GM18508 (cell line): ENCODE data around the gene HSD17B10.
"Not testable (repeated sequence)": the region's sequence is repeated elsewhere in the genome, so short reads cannot be mapped to it uniquely, and the experiment has no call there.

Source experiments
- ATAC-seq: cut with Tn5 transposase; IDR thresholded peaks from one replicate; pipeline ENCODE4 v1.9.1; 2021; ENCODE audit warnings: moderate number of reproducible peaks; ENCODE audit not compliant: insufficient read depth, unreplicated experiment

The HSD17B10 gene

GRCh38 chrX:53433651-53434639 lies at the start of gene HSD17B10:
TSS of gene HSD17B10 (minus strand) at chrX:53434370. CDS start at chrX:53434345, 25 bp downstream.
- peak; percentile 46 for ATAC-seq

- ATAC-seq, result no peak
These were observed 49.2 kb upstream of the HSD17B10 start for GRCh38 chrX:53483416-53483815.

- ATAC-seq, result no peak
These were observed 47.8 kb upstream of the HSD17B10 start for GRCh38 chrX:53481816-53482465.

GRCh38 chrX:53481093-53481492 lies 46.9 kb upstream of the HSD17B10 start:
- no peak for ATAC-seq

- no peak for ATAC-seq
These were observed 45.1 kb upstream of the HSD17B10 start for GRCh38 chrX:53479301-53479700.

- no peak for ATAC-seq
These were observed 42.2 kb upstream of the HSD17B10 start for GRCh38 chrX:53476371-53476770.

- ATAC-seq, result no peak
These were observed 40.5 kb upstream of the HSD17B10 start for GRCh38 chrX:53474707-53475106.

GRCh38 chrX:53471346-53471745 lies 37.2 kb upstream of the HSD17B10 start:
- ATAC-seq, result no peak

- ATAC-seq, result not testable (repeated sequence)
These were observed 34.5 kb upstream of the HSD17B10 start for GRCh38 chrX:53468659-53469058.

GRCh38 chrX:53458082-53458481 lies 23.9 kb upstream of the HSD17B10 start:
- no peak for ATAC-seq

GRCh38 chrX:53456254-53456653 lies 22.1 kb upstream of the HSD17B10 start:
- ATAC-seq, result no peak

- ATAC-seq, result no peak
These were observed 18.6 kb upstream of the HSD17B10 start for GRCh38 chrX:53452812-53453211.

GRCh38 chrX:53449632-53450031 lies 15.5 kb upstream of the HSD17B10 start:
- ATAC-seq, result no peak

GRCh38 chrX:53447441-53447840 lies 13.3 kb upstream of the HSD17B10 start:
- ATAC-seq, result no peak

GRCh38 chrX:53445977-53446376 lies 11.8 kb upstream of the HSD17B10 start:
- no peak for ATAC-seq

- ATAC-seq, result no peak
These were observed 8.1 kb upstream of the HSD17B10 start for GRCh38 chrX:53442322-53442631.

- ATAC-seq, result no peak
These were observed 7.6 kb upstream of the HSD17B10 start for GRCh38 chrX:53441531-53442321.

- ATAC-seq, result no peak
These were observed 6.7 kb upstream of the HSD17B10 start for GRCh38 chrX:53440621-53441517.

GRCh38 chrX:53440101-53440500 lies 5.9 kb upstream of the HSD17B10 start:
- no peak for ATAC-seq

- no peak for ATAC-seq
These were observed 4.7 kb upstream of the HSD17B10 start for GRCh38 chrX:53438832-53439230.
